ENCODE results near the gene SLC24A3. TPM values are rescaled to one million over a fixed set of nuclear protein-coding genes. Genes with fewer than 3 reads are reported as not detected.

The SLC24A3 gene
- total RNA-seq, 2 experiments from 2014 or later, result not detected

DNA sequence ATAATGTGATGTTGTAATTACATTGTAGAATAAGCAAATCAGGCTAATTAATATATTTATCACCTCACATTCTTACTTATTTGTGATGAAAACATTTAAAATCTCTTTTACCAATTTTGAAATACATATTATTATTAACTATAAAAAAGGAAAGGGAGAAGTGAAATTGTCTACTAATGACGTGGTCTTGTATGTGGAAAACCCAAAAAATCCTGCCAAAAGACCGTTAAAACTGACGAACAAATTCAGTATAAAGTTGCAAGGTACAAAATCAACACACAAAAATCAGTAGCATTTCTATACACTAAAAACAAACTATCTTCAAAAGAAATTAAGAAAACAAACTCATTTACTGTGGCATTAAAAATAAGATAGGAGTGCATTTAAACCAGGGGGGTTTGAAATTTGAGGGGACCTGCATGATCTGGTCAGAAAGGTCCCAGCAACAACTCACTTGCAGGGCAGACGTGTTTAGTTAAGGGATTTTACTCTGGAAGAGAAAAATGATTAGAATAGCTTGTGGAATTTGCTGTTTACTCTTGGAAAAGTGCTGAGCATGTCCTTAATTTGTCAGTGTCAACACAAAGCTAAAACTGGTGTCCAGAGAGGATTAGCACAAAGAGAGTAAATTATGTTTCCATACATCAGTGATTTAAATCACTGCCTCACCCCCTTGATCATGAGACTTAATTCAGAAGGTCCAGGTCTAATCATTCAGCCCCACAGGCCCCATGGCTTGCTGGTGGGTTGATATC is 310.6 kb downstream of the SLC24A3 start:
- no peak overlapping the region for H3K4me3 ChIP-seq (ENCODE audit: low read depth, low read length, poor library complexity, severe bottlenecking)
- ChIA-PET CTCF (ENCODE audit: unreplicated experiment) (no interaction called here), POLR2A (interaction anchor here (0.6 kb wide), 1 partner anchor 11 kb away, joined by 3 read pairs; no protein-coding TSS in a partner anchor)
- no peaks in the 10 kb centered on the region for H4K20me1 ChIP-seq (ENCODE audit: insufficient read depth, low read length)
- H3K4me1 ChIP-seq (ENCODE audit: insufficient read depth, low read length, poor library complexity, severe bottlenecking), result no peaks in the 10 kb centered on the region
- no TSS peak for BruUV-seq (replicated peaks)
- H3K27ac ChIP-seq (ENCODE audit: low read depth, low read length, poor library complexity, severe bottlenecking), result no peak overlapping the region
- TF ChIP-seq EZH2phosphoT487 (IDR thresholded peaks at IDR 0.05; ENCODE audit: borderline replicate concordance, low read depth, low read length) (no peak), CTCF (conservative IDR thresholded peaks at IDR 0.05; ENCODE audit: low read length) (no peak)
- H2AFZ ChIP-seq (ENCODE audit: low read length), result no peak overlapping the region
- intact Hi-C loops (cut with micrococcal nuclease; ENCODE audit: unreplicated experiment), result no loop called here
- no peaks in the 10 kb centered on the region for H3K36me3 ChIP-seq (ENCODE audit: insufficient read depth, low read length)
- no peak for DNase-seq (ENCODE audit: low spot score)
- H3K9me3 ChIP-seq (ENCODE audit: low read length), result no peaks in the 10 kb centered on the region
- no peak overlapping the region for H3K4me2 ChIP-seq (ENCODE audit: low read length)
- H3K79me2 ChIP-seq (ENCODE audit: insufficient read depth, low read depth, low read length), result no peaks in the 10 kb centered on the region
- no peaks in the 10 kb centered on the region for H3K9me2 ChIP-seq (ENCODE audit: insufficient read depth, low read length)

- no peaks in the 10 kb centered on the region for H3K79me2 ChIP-seq (ENCODE audit: insufficient read depth, low read depth, low read length)
- no peaks in the 10 kb centered on the region for H3K9me2 ChIP-seq (ENCODE audit: insufficient read depth, low read length)
- H3K9me3 ChIP-seq (ENCODE audit: low read length), result no peaks in the 10 kb centered on the region
- H4K20me1 ChIP-seq (ENCODE audit: insufficient read depth, low read length), result no peaks in the 10 kb centered on the region
- BruUV-seq (replicated peaks), result no TSS peak
- TF ChIP-seq EZH2phosphoT487 (IDR thresholded peaks at IDR 0.05; ENCODE audit: borderline replicate concordance, low read depth, low read length), result no peak
- TF ChIP-seq CTCF (conservative IDR thresholded peaks at IDR 0.05; ENCODE audit: low read length), result no peak
- ChIA-PET CTCF (ENCODE audit: unreplicated experiment) (no interaction called here), POLR2A (interaction anchor here (0.5 to 1.1 kb wide), 3 partner anchors 129 to 318 kb away, joined by 3 read pairs; no protein-coding TSS in a partner anchor)
- H3K4me3 ChIP-seq (ENCODE audit: low read depth, low read length, poor library complexity, severe bottlenecking), result no peak overlapping the region
- H3K4me1 ChIP-seq (ENCODE audit: insufficient read depth, low read length, poor library complexity, severe bottlenecking), result no peaks in the 10 kb centered on the region
- DNase-seq (ENCODE audit: low spot score), result no peak
- intact Hi-C loops (cut with micrococcal nuclease; ENCODE audit: unreplicated experiment), result no loop called here
- no peak overlapping the region for H3K4me2 ChIP-seq (ENCODE audit: low read length)
- H2AFZ ChIP-seq (ENCODE audit: low read length), result no peak overlapping the region
- H3K27ac ChIP-seq (ENCODE audit: low read depth, low read length, poor library complexity, severe bottlenecking), result no peak overlapping the region
- no peaks in the 10 kb centered on the region for H3K36me3 ChIP-seq (ENCODE audit: insufficient read depth, low read length)
Measured at GRCh38 chr20:19524691-19525090, 312.2 kb downstream of the SLC24A3 start.

- H4K20me1 ChIP-seq (ENCODE audit: insufficient read depth, low read length), result no peaks in the 10 kb centered on the region
- H2AFZ ChIP-seq (ENCODE audit: low read length), result no peak overlapping the region
- no peak for DNase-seq (ENCODE audit: low spot score)
- H3K79me2 ChIP-seq (ENCODE audit: insufficient read depth, low read depth, low read length), result no peaks in the 10 kb centered on the region
- no peak overlapping the region for H3K27ac ChIP-seq (ENCODE audit: low read depth, low read length, poor library complexity, severe bottlenecking)
- no peaks in the 10 kb centered on the region for H3K9me2 ChIP-seq (ENCODE audit: insufficient read depth, low read length)
- H3K4me2 ChIP-seq (ENCODE audit: low read length), result no peak overlapping the region
- ChIA-PET POLR2A (no interaction called here), CTCF (ENCODE audit: unreplicated experiment) (no interaction called here)
- no peaks in the 10 kb centered on the region for H3K9me3 ChIP-seq (ENCODE audit: low read length)
- BruUV-seq (replicated peaks), result no TSS peak
- no peaks in the 10 kb centered on the region for H3K4me1 ChIP-seq (ENCODE audit: insufficient read depth, low read length, poor library complexity, severe bottlenecking)
- no peak overlapping the region for H3K4me3 ChIP-seq (ENCODE audit: low read depth, low read length, poor library complexity, severe bottlenecking)
- H3K36me3 ChIP-seq (ENCODE audit: insufficient read depth, low read length), result no peaks in the 10 kb centered on the region
- intact Hi-C loops (cut with micrococcal nuclease; ENCODE audit: unreplicated experiment), result no loop called here
- no peak for TF ChIP-seq CTCF (conservative IDR thresholded peaks at IDR 0.05; ENCODE audit: low read length)
- TF ChIP-seq EZH2phosphoT487 (IDR thresholded peaks at IDR 0.05; ENCODE audit: borderline replicate concordance, low read depth, low read length), result no peak
Measured at GRCh38 chr20:19527509-19527908, 315.1 kb downstream of the SLC24A3 start.

All from OCI-LY7 (cell line).